Left lung (tissue), 10 donors: Measurements from ENCODE around the gene KMT2E. TPM values are rescaled to one million over a fixed set of nuclear protein-coding genes. Genes with fewer than 3 reads are reported as not detected.

ENCODE experiments used
- ATAC-seq: fragments of 200-7000 bp; cut with Tn5 transposase; one replicate; pipeline ENCODE4 v1.9.1; 2020; ENCODE audit warnings: moderate library complexity
- DNase-seq, 4 donors: peaks; one replicate each; pipeline ENCODE4 v3.0.0-alpha.2; 2013 to 2020
- H3K27ac ChIP-seq, 2 donors: fragments of 200-600 bp; sonication (generic) in 1 of 2; one replicate each; pipeline versions ENCODE4 v1.5.0 to v1.8.0; 2020 to 2021
- H3K27me3 ChIP-seq, 2 donors: fragments of 200-600 bp; sonication (generic) in 1 of 2; one replicate each; pipeline versions ENCODE4 v1.5.0 to v1.8.0; 2020 to 2021
- H3K36me3 ChIP-seq, 2 donors: fragments of 200-600 bp; sonication (generic) in 1 of 2; one replicate each; pipeline versions ENCODE4 v1.5.0 to v1.8.0; 2020 to 2021
- H3K4me1 ChIP-seq, 2 donors: fragments of 200-600 bp; one replicate each; pipeline ENCODE4 v1.8.0; 2021
- H3K4me3 ChIP-seq, 2 donors: fragments of 200-600 bp; sonication (generic) in 1 of 2; one replicate each; pipeline versions ENCODE4 v1.5.0 to v1.8.0; 2020 to 2021; ENCODE audit warnings: mild to moderate bottlenecking in 1 of 2
- H3K9me3 ChIP-seq, 2 donors: fragments of 200-600 bp; sonication (generic) in 1 of 2; one replicate each; pipeline versions ENCODE4 v1.5.0 to v1.8.0; 2020 to 2021
- intact Hi-C, 2 donors: fragments of 100-400 bp; cut with DNase I; formaldehyde crosslinking; loops; one replicate each; pipeline versions ENCODE4 v1.11.2 to v1.14.2; 2022
- polyA plus RNA-seq, 6 donors: library from polyadenylated mRNA; unstranded; fragments of 120-200 nt; gene quantifications; one replicate each; pipeline ENCODE4 v1.2.1, GENCODE V29; 2013; ENCODE audit not compliant: insufficient read length in 6 of 6
- total RNA-seq, 2 donors: library from RNA; stranded (reverse); fragmentation: NEBNext Ultra II Directional; extraction: Animal tissue kit (Norgen Biotek cat#: 25700); gene quantifications; one replicate each; pipeline ENCODE4 v1.2.1, GENCODE V29; 2021
- TF ChIP-seq, protein P1 (sequence below), 2 donors: fragments of 200-600 bp; sonication (generic) in 1 of 2; IDR thresholded peaks; one replicate each; pipeline versions ENCODE4 v1.5.0 to v1.8.0; 2021; ENCODE audit warnings: antibody characterized with exemption in 2 of 2
- donor health status: DM: no; HTN: yes; CAD: no.
- donor health status: DM: no; HTN: no; CAD: no.

KMT2E gene
- total and polyA plus RNA-seq, 8 donors = 74.5 to 101 (median 84.7) TPM

DNA sequence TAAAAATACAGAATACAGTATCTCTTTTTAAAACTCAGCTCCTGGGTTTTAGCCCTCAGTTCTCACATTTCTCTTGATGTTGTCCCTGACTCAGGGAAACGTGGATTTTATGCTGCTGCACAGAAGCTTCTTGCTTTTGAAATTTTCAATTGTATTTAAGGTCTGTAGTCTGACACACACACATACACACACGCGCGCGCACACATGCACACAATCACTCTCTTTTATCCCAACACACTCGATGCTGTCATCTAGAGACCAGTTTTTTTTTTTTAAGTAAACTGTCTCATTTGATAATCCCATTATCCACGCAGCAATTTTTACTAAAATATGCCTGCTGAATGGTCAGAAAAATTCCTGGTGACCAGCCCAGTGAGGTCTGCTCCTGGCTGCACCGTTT, 108.6 kb downstream of the KMT2E start:
- no peak overlapping the region for H3K4me3 ChIP-seq
- ATAC-seq (no peak), DNase-seq (no peak)
- H3K9me3 ChIP-seq = no peaks in the 10 kb centered on the region
- TF ChIP-seq, protein P1, sequence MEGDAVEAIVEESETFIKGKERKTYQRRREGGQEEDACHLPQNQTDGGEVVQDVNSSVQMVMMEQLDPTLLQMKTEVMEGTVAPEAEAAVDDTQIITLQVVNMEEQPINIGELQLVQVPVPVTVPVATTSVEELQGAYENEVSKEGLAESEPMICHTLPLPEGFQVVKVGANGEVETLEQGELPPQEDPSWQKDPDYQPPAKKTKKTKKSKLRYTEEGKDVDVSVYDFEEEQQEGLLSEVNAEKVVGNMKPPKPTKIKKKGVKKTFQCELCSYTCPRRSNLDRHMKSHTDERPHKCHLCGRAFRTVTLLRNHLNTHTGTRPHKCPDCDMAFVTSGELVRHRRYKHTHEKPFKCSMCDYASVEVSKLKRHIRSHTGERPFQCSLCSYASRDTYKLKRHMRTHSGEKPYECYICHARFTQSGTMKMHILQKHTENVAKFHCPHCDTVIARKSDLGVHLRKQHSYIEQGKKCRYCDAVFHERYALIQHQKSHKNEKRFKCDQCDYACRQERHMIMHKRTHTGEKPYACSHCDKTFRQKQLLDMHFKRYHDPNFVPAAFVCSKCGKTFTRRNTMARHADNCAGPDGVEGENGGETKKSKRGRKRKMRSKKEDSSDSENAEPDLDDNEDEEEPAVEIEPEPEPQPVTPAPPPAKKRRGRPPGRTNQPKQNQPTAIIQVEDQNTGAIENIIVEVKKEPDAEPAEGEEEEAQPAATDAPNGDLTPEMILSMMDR (IDR thresholded peaks at IDR 0.05) = no peak
- no peaks in the 10 kb centered on the region for H3K4me1 ChIP-seq
- no peaks in the 10 kb centered on the region for H3K27me3 ChIP-seq
- peaks cover 0 to 24% of the 10 kb centered on the region in 2 donors for H3K36me3 ChIP-seq
- H3K27ac ChIP-seq = no peak overlapping the region
- intact Hi-C loops = no loop called here

DNA sequence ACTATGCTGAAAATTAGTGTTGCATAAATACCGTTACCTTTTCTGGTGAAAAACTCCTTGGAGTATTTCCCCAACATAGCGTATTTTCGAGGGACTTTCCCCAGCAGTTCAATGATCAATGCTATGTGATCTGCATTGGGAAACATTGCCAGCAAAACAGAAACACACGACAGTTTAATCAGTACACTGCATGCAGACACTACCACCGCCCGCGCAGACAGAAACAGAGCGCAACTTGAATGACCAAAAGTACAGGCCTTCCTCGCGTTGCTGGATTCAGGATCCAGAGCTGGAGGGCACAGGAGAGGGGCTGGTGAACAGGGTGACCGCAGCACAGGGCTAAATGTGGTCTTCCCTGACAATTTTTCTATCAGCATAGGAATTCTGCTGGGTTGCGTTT, 111.7 kb downstream of the KMT2E start:
- intact Hi-C loops = no loop called here
- TF ChIP-seq, protein P1 (IDR thresholded peaks at IDR 0.05) = no peak
- DNase-seq (no peak), ATAC-seq (no peak)
- H3K4me1 ChIP-seq = no peaks in the 10 kb centered on the region
- peaks cover 0 to 24% of the 10 kb centered on the region in 2 donors for H3K36me3 ChIP-seq
- no peak overlapping the region for H3K27ac ChIP-seq
- no peaks in the 10 kb centered on the region for H3K9me3 ChIP-seq
- no peaks in the 10 kb centered on the region for H3K27me3 ChIP-seq
- no peak overlapping the region for H3K4me3 ChIP-seq

DNA sequence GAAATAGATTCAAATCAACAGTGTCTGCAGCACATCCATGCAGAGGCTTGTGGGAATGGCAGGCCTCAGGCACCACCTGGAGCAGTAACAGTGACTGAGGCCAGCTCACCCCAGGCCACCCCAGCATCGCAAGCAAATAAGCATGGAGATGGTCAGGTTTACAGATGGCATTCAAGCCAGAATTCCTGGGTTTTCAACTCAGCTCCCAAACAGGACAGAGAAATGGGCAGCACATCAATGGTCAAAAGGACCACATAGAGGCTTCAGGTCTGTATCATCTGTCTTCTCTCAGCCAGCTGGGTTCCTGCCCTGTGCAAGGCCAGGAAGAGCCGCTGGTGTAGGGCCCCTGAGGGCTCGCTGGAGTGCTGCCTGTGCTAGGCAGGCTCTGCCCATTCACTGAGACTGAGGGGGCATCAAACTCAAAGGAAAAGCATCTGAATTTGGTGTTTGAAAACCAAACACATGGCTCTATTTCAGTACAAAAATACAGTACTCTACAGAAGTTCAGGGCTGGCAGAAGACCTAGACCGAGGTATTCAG, 112.5 kb downstream of the KMT2E start:
- Histone ChIP-seq H3K27me3 (no peaks in the 10 kb centered on the region), H3K9me3 (no peaks in the 10 kb centered on the region), H3K4me3 (no peak overlapping the region), H3K36me3 (peaks cover 0 to 30% of the 10 kb centered on the region in 2 donors), H3K27ac (no peak overlapping the region), H3K4me1 (no peaks in the 10 kb centered on the region)
- intact Hi-C loops = no loop called here
- TF ChIP-seq, protein P1 (IDR thresholded peaks at IDR 0.05) = no peak
- ATAC-seq (no peak), DNase-seq (no peak)

DNA sequence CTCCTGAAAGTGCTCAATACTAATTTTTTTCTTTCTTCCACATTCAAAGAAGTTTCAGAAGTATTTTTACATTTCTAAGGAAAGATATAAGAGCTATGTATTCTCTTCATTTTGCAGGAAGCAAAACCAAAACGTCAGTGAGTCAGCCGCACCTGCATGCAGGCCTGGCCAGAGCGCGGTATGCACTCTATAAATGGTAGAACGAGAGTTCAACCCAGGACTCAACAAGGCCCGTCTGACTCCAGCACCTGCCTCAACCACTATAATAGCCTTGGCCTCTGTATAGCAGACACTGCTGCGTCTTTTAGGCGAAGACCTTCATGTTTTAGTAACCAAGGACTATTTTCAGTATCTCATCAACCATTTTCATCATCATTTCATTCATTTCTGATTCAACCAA, 113.2 kb downstream of the KMT2E start:
- Histone ChIP-seq H3K27ac (no peak overlapping the region), H3K9me3 (no peaks in the 10 kb centered on the region), H3K36me3 (peaks cover 0 to 37% of the 10 kb centered on the region in 2 donors), H3K27me3 (no peaks in the 10 kb centered on the region), H3K4me1 (no peaks in the 10 kb centered on the region), H3K4me3 (no peak overlapping the region)
- TF ChIP-seq, protein P1 (IDR thresholded peaks at IDR 0.05) = no peak
- ATAC-seq (no peak), DNase-seq (no peak)
- intact Hi-C loops = no loop called here

DNA sequence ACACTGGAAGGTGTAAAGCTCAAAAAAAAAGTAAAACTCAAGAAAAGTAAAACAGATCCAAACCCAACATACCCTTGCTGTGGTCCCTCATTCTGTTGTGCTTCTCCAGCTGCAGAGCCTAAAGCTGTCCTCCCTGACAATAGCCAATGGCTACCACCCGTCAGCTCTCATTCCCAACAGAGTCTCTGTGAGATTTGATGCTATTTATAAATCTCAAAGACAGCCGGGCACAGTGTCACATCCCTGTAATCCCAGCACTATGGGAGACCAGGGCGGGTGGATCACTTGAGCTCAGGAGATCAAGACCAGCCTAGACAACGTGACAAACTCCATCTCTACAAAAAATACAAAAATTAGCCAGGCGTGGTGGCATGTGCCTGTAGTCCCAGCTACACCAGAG, 116.0 kb downstream of the KMT2E start:
- Histone ChIP-seq H3K4me3 (no peak overlapping the region), H3K36me3 (peaks cover 0 to 50% of the 10 kb centered on the region in 2 donors), H3K4me1 (no peaks in the 10 kb centered on the region), H3K27me3 (no peaks in the 10 kb centered on the region), H3K27ac (no peak overlapping the region), H3K9me3 (no peaks in the 10 kb centered on the region)
- DNase-seq (no peak), ATAC-seq (no peak)
- TF ChIP-seq, protein P1 (IDR thresholded peaks at IDR 0.05) = no peak
- intact Hi-C loops = no loop called here
